Measurements from ENCODE around the gene LPP.

The LPP gene

GRCh38 chr3:188197388-188197847 lies 43.5 kb downstream of the LPP start:
- no peak for DNase-seq (ENCODE audit: low read depth in 3 of 3)

GRCh38 chr3:188198001-188198400 lies 44.0 kb downstream of the LPP start:
- DNase-seq (ENCODE audit: low read depth in 3 of 3): no peak

GRCh38 chr3:188198760-188199327 lies 44.9 kb downstream of the LPP start:
- DNase-seq (ENCODE audit: low read depth in 3 of 3): no peak

- DNase-seq (ENCODE audit: low read depth in 3 of 3): no peak
Measured at GRCh38 chr3:188199386-188199785, 45.4 kb downstream of the LPP start.

- DNase-seq (ENCODE audit: low read depth in 3 of 3): no peak
Measured at GRCh38 chr3:188200481-188200880, 46.5 kb downstream of the LPP start.

- no peak for DNase-seq (ENCODE audit: low read depth in 3 of 3)
Measured at GRCh38 chr3:188202358-188203138, 48.6 kb downstream of the LPP start.

- DNase-seq (ENCODE audit: low read depth in 3 of 3): no peak
Measured at GRCh38 chr3:188204526-188204925, 50.6 kb downstream of the LPP start.

- DNase-seq (ENCODE audit: low read depth in 3 of 3): no peak
Measured at GRCh38 chr3:188205992-188206416, 52.0 kb downstream of the LPP start.

GRCh38 chr3:188206787-188207186 lies 52.8 kb downstream of the LPP start:
- no peak for DNase-seq (ENCODE audit: low read depth in 3 of 3)

- no peak for DNase-seq (ENCODE audit: low read depth in 3 of 3)
Measured at GRCh38 chr3:188207941-188208515, 54.1 kb downstream of the LPP start.

GRCh38 chr3:188208516-188208981 lies 54.6 kb downstream of the LPP start:
- DNase-seq (ENCODE audit: low read depth in 3 of 3): no peak

- no peak for DNase-seq (ENCODE audit: low read depth in 3 of 3)
Measured at GRCh38 chr3:188209034-188209433, 55.1 kb downstream of the LPP start.

- no peak for DNase-seq (ENCODE audit: low read depth in 3 of 3)
Measured at GRCh38 chr3:188209740-188210139, 55.8 kb downstream of the LPP start.

GRCh38 chr3:188211476-188211875 lies 57.5 kb downstream of the LPP start:
- no peak for DNase-seq (ENCODE audit: low read depth in 3 of 3)

- no peak for DNase-seq (ENCODE audit: low read depth in 3 of 3)
Measured at GRCh38 chr3:188212308-188212969, 58.5 kb downstream of the LPP start.

- DNase-seq (ENCODE audit: low read depth in 3 of 3): no peak
Measured at GRCh38 chr3:188214442-188214841, 60.5 kb downstream of the LPP start.

GRCh38 chr3:188215129-188215528 lies 61.2 kb downstream of the LPP start:
- no peak for DNase-seq (ENCODE audit: low read depth in 3 of 3)

GRCh38 chr3:188217011-188217463 lies 63.1 kb downstream of the LPP start:
- DNase-seq (ENCODE audit: low read depth in 3 of 3): no peak

- no peak for DNase-seq (ENCODE audit: low read depth in 3 of 3)
Measured at GRCh38 chr3:188217726-188218125, 63.8 kb downstream of the LPP start.

- no peak for DNase-seq (ENCODE audit: low read depth in 3 of 3)
Measured at GRCh38 chr3:188218603-188219002, 64.6 kb downstream of the LPP start.

- no peak for DNase-seq (ENCODE audit: low read depth in 3 of 3)
Measured at GRCh38 chr3:188219147-188219546, 65.2 kb downstream of the LPP start.

GRCh38 chr3:188220097-188220788 lies 66.3 kb downstream of the LPP start:
- no peak for DNase-seq (ENCODE audit: low read depth in 3 of 3)

Measured in stimulated activated CD4-positive, alpha-beta T cell treated with anti-CD3 and anti-CD28 coated beads, TNF-alpha, amount 100 ng/mL, for 24 hours (primary cell).